Prostate gland (tissue), 2 donors: Measurements from ENCODE around the gene CHML.

Experiments
- POLR2A ChIP-seq: fragments of 450-650 bp; IDR thresholded peaks from one replicate; pipeline ENCODE4 v1.6.1; 2016; ENCODE audit warnings: antibody characterized with exemption, mild to moderate bottlenecking
- POLR2AphosphoS5 ChIP-seq: sonication (generic); formaldehyde crosslinking; IDR thresholded peaks from one replicate; pipeline ENCODE4 v1.6.1; 2017; ENCODE audit warnings: antibody characterized with exemption
- TF ChIP-seq, protein P1 (sequence below), 4 experiments: fragments of 200-600 bp in 2 of 4; fragments of 450-650 bp in 2 of 4; sonication (generic) in 2 of 4; IDR thresholded peaks; 1 replicate in 3 of 4; 2 replicates in 1 of 4; pipeline ENCODE4 v1.5.1; 2016 to 2019; ENCODE audit warnings: antibody characterized with exemption in 4 of 4, mild to moderate bottlenecking in 2 of 4, moderate library complexity in 2 of 4

DNA sequence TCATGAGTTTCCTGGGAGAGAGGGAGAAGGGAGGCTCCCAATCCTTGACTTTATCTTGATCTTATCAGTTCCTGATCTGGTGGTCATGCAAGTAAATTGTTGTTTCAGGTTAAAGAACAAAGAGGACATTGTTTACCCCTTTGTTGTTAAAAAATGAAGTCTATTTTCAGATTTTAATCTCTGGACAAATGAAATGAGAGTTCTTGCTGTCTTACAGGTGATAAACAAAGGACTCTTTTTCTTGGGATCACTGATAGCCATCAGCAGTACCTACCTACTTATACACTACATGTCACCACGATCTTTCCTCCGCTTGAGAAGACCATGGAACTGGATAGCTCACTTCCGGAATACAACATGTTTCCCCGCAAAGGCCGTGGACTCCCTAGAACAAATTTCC is 48.4 kb downstream of the CHML start:
- TF ChIP-seq, protein P1, sequence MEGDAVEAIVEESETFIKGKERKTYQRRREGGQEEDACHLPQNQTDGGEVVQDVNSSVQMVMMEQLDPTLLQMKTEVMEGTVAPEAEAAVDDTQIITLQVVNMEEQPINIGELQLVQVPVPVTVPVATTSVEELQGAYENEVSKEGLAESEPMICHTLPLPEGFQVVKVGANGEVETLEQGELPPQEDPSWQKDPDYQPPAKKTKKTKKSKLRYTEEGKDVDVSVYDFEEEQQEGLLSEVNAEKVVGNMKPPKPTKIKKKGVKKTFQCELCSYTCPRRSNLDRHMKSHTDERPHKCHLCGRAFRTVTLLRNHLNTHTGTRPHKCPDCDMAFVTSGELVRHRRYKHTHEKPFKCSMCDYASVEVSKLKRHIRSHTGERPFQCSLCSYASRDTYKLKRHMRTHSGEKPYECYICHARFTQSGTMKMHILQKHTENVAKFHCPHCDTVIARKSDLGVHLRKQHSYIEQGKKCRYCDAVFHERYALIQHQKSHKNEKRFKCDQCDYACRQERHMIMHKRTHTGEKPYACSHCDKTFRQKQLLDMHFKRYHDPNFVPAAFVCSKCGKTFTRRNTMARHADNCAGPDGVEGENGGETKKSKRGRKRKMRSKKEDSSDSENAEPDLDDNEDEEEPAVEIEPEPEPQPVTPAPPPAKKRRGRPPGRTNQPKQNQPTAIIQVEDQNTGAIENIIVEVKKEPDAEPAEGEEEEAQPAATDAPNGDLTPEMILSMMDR (IDR thresholded peaks at IDR 0.05), result no peak
- TF ChIP-seq POLR2A (no peak), POLR2AphosphoS5 (no peak)
